Fibroblast of gingiva (primary cell): Measurements from ENCODE around the gene DNAJB13.

ENCODE experiments used
- DNase-seq: peaks from one replicate; pipeline ENCODE4 v3.0.0-alpha.2; 2011; ENCODE audit warnings: low read depth

Gene DNAJB13

DNA sequence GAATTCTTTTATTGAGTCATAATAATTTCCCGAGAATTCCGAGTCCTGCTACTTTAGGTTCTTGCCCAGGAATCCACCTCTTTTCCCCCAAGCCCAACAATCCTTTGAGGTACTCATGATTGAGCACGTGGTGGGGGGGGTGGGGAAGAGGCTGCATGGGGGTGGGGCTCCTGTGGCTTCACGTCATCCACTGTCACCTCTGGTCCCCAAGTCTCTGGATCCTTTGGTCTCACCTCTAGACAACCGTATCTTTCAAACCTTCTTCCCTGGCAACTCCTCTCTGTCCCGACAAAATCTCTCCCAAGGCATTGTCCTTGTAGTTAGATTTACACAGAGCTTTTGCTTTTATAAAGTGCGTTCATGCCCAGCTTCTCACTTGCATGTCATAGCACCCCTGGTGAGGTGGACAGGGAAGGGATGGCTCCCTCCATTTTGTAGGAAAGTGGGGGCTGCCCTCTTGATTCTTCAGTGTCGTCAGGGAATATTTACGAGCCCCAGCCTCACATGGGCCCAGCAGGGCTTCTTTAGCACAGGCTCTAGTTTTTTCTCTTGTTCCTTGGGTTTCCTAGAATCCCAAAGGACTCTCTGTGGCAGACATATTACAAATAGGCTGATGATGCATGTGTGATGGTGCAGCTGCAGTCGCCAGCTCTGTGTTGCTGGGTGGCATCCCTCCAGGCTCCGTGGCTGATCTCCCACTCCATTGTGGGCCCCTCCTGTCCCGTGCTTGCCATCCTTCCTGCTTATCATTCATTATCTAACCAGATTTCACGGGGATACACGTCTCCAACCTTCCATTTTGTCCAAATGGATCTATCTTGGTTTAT lies 49.7 kb downstream of the DNAJB13 start:
- no peak for DNase-seq

- DNase-seq = no peak
Observed at GRCh38 chr11:74001822-74002286, 51.0 kb downstream of the DNAJB13 start.

GRCh38 chr11:74002832-74003231 lies 52.0 kb downstream of the DNAJB13 start:
- DNase-seq = no peak

DNA sequence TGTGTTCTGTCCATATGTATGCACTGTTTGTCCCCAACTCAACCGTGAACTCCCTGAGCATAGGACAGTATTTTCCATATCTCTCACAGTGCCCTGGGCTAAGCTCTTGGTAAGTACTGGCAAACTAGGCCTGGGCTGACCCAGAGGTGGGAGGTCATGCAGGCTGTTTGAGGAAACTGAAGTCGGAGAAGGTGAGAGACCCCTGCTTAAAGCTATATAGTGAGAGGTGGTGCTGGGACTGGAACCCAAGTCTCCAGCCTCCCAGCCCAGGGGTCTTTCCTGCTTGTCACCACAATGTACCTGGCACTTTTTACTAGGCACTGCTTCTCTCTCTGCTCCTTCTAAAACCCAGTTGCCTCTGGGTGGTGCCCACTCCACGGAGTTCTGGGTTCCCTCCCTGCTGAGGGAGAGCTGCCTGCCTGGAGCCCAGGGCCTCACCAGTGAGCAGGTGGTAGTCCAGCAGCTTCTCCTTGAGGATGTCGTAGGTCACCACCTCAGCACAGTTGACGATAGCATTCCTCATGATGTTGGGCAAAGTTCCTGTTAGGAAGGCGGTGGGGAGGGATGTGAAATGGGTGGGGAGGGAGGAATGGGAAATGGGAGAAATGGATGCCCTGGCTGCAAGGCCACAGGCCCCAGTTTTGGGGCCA lies 53.3 kb downstream of the DNAJB13 start:
- no peak for DNase-seq

DNA sequence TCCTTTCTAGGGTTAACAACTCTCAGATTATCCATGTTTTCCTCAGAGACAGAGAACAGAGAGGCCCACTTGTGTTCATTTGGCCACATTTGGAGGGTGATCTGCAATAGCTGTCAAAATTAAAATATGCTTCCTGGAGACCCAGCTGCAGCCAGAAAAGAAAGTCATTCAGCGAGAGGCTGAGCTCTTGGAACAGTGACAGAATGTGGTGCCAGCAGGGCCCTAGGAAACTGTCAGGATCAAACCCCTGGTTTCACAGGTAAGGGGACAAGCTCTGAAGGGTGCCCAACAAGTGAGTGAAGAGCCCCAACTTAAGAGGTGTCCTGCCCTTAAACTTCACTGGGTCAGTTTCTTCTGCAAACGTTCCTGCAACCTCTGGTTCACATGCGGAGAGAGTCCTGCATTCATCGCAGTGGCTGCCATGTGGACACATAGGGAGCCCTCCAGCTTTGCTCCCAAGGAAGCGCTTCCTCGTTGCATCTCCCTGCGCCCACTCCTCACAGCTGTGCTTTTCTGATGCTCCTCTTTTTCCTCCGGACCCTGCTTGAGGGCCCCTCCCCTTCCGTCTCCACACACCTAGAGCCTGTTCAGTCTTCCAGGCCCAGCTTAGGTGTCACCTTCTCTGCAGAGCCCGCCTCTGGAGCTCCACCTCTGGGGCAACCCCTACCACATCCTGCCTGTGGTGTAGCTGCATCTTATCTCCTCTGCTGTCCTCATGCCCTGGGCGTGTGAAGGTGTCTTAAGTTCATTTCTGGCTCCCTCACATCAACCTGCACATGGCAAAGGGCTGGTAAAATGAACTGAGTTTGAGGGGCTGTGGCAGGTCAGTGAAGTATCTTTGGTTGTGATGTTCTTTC lies 54.2 kb downstream of the DNAJB13 start:
- DNase-seq = no peak

- DNase-seq = no peak
Observed at GRCh38 chr11:74005721-74006517, 55.1 kb downstream of the DNAJB13 start.

DNA sequence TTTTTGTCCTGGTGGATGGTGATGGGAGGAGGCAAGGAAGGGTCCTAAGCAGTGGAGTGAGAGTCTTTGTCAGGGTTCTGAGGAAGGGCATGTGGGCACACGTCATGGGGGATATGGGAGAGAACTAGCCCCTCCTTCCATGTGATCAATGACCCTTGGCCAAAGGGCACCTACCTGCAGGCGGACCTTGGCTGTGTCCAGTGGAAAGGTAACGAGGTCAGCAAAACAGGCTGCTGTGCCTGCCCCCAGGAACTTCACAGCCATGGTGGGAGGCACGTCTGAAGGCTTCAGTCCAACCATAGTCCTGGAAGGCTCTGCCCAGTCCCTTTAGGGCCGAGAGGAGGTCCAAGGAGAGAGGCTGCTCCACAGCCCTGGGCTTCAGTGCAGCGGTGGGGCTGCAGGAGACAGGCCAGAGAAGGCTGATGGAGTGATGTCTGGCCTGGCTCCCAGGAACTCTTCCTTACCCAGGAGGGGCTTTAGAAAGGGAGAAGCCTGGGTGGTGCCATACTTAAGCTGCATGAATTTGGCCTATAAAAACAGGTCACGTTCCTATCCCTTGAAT lies 56.0 kb downstream of the DNAJB13 start:
- DNase-seq = no peak

DNA sequence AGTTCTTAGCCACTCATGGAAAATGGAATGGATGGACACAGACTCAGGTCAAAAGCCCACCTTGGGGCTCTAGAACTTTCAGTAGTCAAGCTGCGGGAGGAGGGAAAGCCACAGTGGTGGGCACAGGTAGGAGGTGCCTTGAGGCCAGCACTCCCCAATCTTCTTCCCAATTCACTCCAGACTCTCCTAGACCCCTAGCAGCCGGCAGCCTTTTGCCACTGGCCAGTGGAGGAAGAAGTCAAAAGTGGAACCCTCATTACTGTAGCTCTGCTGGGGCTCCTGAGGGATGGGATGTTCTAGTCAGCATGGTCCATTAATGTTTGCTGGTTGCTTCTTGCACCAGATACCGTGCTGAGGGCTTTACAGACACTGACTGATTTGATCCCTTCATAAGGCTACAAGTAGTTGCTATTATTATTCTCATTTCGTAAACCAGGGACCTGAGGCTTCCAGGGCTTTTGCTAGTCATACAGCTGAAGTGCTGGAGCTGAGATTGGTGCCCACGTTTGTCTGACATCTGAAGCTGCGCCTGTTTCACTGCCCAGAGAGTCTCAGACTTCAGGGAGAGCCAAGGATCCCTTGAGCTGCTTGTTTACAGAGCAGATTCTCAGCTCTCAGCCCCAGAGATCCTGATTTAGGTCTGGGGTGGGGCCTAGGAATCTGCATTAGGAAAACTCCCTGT lies 57.0 kb downstream of the DNAJB13 start:
- no peak for DNase-seq

- DNase-seq = no peak
Observed at GRCh38 chr11:74008373-74009229, 57.8 kb downstream of the DNAJB13 start, which contains the start of gene UCP3. TSS of gene UCP3 (minus strand) at chr11:74009085. CDS start at chr11:74007042, 2,043 bp downstream.

- DNase-seq = no peak
Observed at GRCh38 chr11:74009230-74009547, 58.4 kb downstream of the DNAJB13 start.

- no peak for DNase-seq
Observed at GRCh38 chr11:74009675-74010305, 59.0 kb downstream of the DNAJB13 start.

GRCh38 chr11:74010306-74011300 lies 59.8 kb downstream of the DNAJB13 start:
- DNase-seq = no peak

GRCh38 chr11:74011360-74012073 lies 60.7 kb downstream of the DNAJB13 start:
- peak; percentile 82 for DNase-seq

DNA sequence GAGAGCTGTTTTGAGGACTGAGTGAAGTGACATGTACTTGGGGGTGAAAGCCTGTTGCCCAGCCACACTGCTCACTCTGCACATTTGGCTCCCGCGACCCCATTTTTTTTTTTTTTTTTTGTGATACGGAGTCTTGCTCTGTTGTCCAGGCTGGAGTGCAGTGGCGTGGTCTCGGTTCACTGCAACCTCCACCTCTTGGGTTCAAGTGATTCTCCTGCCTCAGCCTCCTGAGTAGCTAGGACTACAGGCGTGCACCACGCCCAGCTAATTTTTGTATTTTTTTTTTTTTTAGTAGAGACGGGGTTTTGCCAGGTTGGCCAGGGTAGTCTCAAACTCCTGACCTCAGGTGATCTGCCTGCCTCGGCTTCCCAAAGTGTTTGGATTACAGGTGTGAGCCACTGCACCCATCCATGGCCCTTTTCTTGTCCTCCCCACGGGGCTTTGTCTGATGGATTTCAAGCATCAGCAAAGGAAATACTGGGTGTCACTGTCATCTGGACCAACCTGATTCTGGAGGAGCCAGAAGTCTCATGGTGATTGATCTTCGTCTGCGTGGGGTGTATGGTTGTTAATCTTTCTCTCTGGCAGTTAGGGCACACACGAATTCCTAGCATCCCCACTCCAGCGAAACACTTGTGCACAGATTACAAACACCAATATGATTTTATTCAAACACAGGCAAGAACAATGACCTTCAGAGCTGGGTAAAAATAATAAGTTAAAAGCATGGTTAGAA lies 61.4 kb downstream of the DNAJB13 start:
- no peak for DNase-seq

DNA sequence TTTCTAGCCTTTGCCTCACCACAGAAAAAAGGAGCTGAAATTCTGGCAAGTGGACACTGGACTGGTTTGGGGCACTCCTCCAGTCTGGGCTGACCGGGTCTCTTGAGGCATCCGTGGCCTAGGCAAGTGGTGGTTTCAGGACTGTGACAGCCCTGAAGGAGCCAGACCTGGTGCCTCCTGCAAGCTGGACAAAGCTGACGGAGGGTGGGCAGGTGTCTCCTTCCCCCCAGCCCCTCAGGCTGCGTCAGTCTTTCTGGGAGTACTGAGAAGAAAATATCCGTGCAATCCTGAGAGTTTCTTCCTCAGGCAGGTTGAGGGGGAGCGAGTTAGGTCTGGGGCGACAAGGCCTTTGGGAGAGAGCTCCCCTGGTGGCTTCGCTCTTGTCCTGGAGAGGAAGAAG lies 62.3 kb downstream of the DNAJB13 start:
- DNase-seq = no peak

- DNase-seq = no peak
Observed at GRCh38 chr11:74014880-74015279, 64.1 kb downstream of the DNAJB13 start.
